ENCODE data around the gene RALGAPA2. TPM values are rescaled to one million over a fixed set of nuclear protein-coding genes. Genes with fewer than 3 reads are reported as not detected.
A peak's percentile ranks its signal among the peaks of the same experiment; 100 is the strongest.

RALGAPA2 gene
- total and polyA plus RNA-seq, 2 donors from 2014 or later, result 5.9 to 66.7 TPM

DNA sequence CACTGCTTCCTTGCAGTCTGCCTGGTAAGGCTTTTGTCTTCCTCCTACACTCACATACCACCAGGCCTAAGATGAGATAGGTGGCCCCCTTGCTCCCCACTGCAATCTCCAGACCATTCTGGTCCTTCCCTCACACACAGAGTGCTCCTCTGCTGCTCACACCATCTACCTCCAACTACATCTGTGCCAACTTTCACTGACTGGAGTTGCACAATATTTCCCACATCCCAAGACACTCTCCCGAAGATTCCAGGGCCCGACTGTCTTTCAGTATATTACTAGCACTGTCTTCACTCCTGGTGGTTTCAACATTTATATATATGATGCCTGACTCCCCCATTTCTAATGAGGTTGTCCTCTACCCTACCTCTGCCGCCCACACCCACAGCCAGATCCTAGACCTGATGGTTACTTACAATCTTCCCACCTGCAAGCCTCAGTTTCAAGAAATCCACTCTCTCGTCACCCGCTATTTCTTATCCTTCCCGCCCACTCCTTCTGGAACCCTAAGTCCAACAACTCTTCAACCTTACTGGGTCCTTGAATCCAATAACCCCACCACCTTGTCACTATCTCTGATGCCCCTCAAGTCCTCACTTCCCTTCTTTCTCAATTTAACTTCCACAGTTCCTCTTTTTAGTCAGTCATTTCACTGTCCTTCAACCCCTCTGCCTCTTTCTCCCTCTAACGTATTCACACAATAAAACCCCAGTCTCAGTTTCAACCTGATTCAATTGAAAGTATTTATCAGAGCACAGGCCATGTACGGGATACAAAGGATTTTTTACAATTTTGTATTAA, 21.6 kb downstream of the RALGAPA2 start:
- TF ChIP-seq, protein P1, sequence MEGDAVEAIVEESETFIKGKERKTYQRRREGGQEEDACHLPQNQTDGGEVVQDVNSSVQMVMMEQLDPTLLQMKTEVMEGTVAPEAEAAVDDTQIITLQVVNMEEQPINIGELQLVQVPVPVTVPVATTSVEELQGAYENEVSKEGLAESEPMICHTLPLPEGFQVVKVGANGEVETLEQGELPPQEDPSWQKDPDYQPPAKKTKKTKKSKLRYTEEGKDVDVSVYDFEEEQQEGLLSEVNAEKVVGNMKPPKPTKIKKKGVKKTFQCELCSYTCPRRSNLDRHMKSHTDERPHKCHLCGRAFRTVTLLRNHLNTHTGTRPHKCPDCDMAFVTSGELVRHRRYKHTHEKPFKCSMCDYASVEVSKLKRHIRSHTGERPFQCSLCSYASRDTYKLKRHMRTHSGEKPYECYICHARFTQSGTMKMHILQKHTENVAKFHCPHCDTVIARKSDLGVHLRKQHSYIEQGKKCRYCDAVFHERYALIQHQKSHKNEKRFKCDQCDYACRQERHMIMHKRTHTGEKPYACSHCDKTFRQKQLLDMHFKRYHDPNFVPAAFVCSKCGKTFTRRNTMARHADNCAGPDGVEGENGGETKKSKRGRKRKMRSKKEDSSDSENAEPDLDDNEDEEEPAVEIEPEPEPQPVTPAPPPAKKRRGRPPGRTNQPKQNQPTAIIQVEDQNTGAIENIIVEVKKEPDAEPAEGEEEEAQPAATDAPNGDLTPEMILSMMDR (IDR thresholded peaks at IDR 0.05; ENCODE audit: borderline replicate concordance, extremely low read depth, insufficient read depth), result no peak
- H3K9ac ChIP-seq (ENCODE audit: low read length in 3 of 3), result no peak overlapping the region
- no peaks in the 10 kb centered on the region for H3K36me3 ChIP-seq (ENCODE audit: control insufficient read depth in 2 of 3, insufficient read depth in 3 of 3, low read length in 3 of 3)
- FAIRE-seq (no peak), DNase-seq (no peak)
- no peak overlapping the region for H3K4me3 ChIP-seq (ENCODE audit: low read length in 3 of 3)
- H3K27ac ChIP-seq (ENCODE audit: low read depth in 2 of 2, low read length in 2 of 2), result no peak overlapping the region
- H3K9me3 ChIP-seq (ENCODE audit: control insufficient read depth in 2 of 3, insufficient read depth in 1 of 3, low read length in 3 of 3), result no peaks in the 10 kb centered on the region
- no peaks in the 10 kb centered on the region for H3K27me3 ChIP-seq (ENCODE audit: control insufficient read depth, insufficient read depth, low read length)
- H3K4me1 ChIP-seq (ENCODE audit: control insufficient read depth in 2 of 3, insufficient read depth in 2 of 3, low read depth in 1 of 3, low read length in 3 of 3), result peaks cover 0 to 1% (median 0%) of the 10 kb centered on the region in 3 donors
- intact Hi-C loops (cut with DNase I), result no loop called here

DNA sequence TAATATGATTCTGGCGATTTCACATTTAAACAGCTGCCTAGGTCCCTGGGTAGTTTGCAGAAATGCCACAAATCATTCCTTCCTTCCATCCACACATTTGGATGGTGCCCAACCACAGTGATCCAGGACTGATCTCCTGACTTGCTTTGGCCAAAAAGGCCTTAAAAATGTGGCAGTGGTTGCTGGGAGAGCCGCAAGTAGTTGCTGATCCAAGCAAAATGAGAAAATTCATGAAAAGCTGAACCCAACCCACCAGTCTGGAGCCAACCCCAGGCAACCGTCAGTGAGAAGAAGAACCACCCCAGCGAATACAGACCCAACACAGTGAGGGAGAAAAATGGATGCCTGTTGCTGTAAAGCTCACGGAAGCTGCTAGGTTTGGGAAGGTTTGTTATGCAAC, 25.1 kb downstream of the RALGAPA2 start:
- no peaks in the 10 kb centered on the region for H3K36me3 ChIP-seq (ENCODE audit: control insufficient read depth in 2 of 3, insufficient read depth in 3 of 3, low read length in 3 of 3)
- H3K4me3 ChIP-seq (ENCODE audit: low read length in 3 of 3), result no peak overlapping the region
- H3K4me1 ChIP-seq (ENCODE audit: control insufficient read depth in 2 of 3, insufficient read depth in 2 of 3, low read depth in 1 of 3, low read length in 3 of 3), result peaks cover 0 to 14% (median 8%) of the 10 kb centered on the region in 3 donors
- intact Hi-C loops (cut with DNase I), result no loop called here
- H3K27ac ChIP-seq (ENCODE audit: low read depth in 2 of 2, low read length in 2 of 2), result no peak overlapping the region
- no peaks in the 10 kb centered on the region for H3K27me3 ChIP-seq (ENCODE audit: control insufficient read depth, insufficient read depth, low read length)
- TF ChIP-seq, protein P1 (IDR thresholded peaks at IDR 0.05; ENCODE audit: borderline replicate concordance, extremely low read depth, insufficient read depth), result no peak
- FAIRE-seq (no peak), DNase-seq (no peak)
- no peaks in the 10 kb centered on the region for H3K9me3 ChIP-seq (ENCODE audit: control insufficient read depth in 2 of 3, insufficient read depth in 1 of 3, low read length in 3 of 3)
- H3K9ac ChIP-seq (ENCODE audit: low read length in 3 of 3), result no peak overlapping the region

DNA sequence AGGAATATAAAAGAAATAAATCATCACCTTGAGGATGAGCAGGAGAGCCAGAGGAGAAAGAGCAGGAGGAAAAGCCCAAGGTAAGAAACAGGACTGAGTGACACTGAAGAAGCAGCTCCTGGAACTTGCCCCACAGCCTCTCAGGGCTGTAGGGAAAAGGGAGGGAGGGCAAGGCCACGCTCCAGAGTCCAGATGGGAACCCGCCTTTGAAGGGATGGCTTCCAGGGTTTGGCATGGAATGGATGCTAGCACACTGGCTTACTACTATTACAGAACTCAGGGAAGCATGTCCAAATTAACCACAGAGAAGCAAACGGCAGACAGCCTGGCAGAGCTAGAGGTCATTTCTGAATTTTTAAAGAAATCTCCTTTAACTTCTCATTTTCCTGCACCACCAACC, 26.8 kb downstream of the RALGAPA2 start:
- no peak overlapping the region for H3K4me3 ChIP-seq (ENCODE audit: low read length in 3 of 3)
- no peak overlapping the region for H3K27ac ChIP-seq (ENCODE audit: low read depth in 2 of 2, low read length in 2 of 2)

More for the DNA sequence above, 26.8 kb downstream of the RALGAPA2 start:
- intact Hi-C loops (cut with DNase I), result no loop called here
- Histone ChIP-seq H3K9ac (ENCODE audit: low read length in 3 of 3) (no peak overlapping the region), H3K36me3 (ENCODE audit: control insufficient read depth in 2 of 3, insufficient read depth in 3 of 3, low read length in 3 of 3) (no peaks in the 10 kb centered on the region), H3K9me3 (ENCODE audit: control insufficient read depth in 2 of 3, insufficient read depth in 1 of 3, low read length in 3 of 3) (no peaks in the 10 kb centered on the region), H3K4me1 (ENCODE audit: control insufficient read depth in 2 of 3, insufficient read depth in 2 of 3, low read depth in 1 of 3, low read length in 3 of 3) (peaks cover 0 to 14% (median 9%) of the 10 kb centered on the region in 3 donors), H3K27me3 (ENCODE audit: control insufficient read depth, insufficient read depth, low read length) (no peaks in the 10 kb centered on the region)
- FAIRE-seq, result no peak
- DNase-seq, result peak in 2 of 5 donors; percentile 14 to 23
- TF ChIP-seq, protein P1 (IDR thresholded peaks at IDR 0.05; ENCODE audit: borderline replicate concordance, extremely low read depth, insufficient read depth), result no peak

Data from kidney (tissue), 14 donors.